CD4-positive, alpha-beta T cell treated with Interleukin-2 at 100 ng/mL for 4 hours (primary cell): ENCODE results near the gene PCDH9.

Source experiments
- DNase-seq: peaks from one replicate; pipeline ENCODE4 v3.0.0-alpha.2; 2020; ENCODE audit warnings: low spot score

The PCDH9 gene

DNA sequence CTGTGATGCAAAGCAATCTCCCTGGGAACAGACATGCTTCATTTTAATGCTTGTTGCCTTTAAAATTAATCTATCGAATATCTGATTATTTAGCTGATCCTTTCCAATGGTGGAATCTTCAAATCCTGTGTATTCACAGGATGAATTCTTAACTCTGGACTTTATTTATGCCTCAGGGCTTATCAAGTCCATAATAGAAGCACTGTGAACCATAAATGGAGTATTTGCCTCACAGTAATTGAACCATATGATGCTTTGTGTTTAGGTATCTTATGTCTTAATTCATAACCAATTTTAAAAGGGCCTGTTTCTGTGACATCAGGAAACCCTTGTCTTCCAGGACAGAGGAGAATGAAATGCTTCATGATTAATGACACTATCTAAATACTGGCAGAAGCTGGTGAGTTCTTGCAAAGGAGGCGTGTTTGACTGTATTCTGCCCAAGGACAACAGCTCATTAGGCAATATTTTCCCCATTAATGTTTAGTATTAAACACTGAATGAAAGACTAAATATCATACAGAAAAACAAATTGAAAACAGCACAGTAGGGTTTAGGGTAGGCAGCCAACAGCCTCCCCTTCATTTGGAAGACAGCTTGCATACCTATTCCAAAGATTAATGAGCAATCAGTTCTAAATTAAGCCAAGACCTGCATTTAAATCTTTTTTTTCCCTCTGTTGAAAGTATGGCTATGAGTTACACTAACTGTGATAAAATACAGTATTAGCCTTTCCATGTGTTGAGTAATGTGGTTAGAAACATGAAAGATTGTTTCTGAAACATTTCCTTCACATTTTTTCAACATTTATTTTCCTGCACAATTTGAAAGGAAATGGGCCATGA, 709.4 kb downstream of the PCDH9 start:
- DNase-seq: no peak

DNA sequence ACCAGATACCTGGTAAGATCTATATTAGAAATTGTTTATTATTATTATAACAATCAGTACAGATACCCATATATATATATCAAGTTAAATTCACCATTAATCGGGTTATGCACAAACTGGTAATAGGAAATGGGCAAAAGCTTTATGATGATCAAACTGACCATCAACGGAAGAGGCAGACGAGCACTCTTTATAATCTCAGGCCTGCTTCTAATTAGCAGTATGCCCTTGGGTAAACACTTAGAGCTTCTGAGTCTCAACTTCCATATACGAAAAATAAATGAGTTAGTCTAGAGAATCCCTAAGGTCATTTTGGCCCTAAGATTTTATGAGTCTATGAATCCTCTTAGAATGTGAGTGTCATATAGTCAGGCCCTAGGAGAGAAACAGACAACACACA, 710.9 kb downstream of the PCDH9 start:
- no peak for DNase-seq

DNA sequence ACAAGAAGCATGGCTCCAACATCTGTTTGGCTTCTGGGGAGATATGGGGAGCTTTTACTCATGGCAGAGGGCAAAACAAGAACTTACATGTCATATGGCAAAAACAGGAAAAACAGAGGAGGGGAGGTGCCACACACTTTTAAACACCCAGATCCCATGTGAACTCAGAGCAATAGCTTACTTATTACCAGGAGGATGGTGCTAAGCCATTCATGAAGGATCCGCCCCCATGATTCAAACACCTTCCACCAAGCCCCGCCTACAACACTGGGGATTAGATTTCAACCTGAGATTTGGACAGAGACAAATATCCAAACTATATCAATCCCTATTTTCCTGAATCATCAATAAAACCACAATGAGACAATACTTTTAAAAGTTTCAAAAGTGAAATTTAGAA, 712.1 kb downstream of the PCDH9 start:
- no peak for DNase-seq

DNA sequence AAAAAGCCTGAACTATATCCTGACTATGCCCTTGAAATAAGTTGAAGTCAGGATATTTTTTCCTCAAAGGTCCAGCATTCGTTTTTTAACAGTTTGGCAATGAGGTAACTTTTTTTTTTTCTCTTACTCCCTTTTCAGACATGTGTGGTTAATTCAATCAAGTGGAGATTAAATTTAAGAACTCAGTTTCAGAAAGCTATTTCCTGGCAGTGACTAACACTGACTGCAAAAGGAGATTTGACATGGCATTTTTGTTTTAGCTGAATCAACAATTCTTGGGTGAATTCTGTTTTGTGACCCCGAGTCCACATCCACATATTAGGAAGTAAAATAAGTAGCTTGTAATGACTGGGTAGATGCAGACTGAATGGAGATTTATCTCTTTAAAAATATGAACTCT, 716.4 kb downstream of the PCDH9 start:
- DNase-seq: no peak

DNA sequence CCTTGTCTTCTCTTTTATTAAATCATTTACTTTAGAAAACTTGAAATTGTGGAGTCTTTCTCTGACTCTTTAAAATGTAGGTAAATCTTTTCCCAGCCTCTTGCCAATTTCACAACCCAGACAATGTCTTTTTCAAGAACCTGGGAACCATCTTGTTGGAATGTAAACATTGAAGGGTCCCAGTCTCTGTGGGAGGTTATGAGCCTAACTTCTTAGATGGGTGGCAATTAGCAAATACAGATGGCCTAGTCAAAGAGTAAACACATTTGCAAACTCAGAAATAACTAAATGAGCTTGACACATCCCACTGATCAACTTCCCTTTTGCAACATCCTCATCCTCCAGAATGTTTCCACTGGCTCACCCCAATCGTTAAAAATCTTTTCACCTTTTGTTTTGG, 721.0 kb downstream of the PCDH9 start:
- no peak for DNase-seq

DNA sequence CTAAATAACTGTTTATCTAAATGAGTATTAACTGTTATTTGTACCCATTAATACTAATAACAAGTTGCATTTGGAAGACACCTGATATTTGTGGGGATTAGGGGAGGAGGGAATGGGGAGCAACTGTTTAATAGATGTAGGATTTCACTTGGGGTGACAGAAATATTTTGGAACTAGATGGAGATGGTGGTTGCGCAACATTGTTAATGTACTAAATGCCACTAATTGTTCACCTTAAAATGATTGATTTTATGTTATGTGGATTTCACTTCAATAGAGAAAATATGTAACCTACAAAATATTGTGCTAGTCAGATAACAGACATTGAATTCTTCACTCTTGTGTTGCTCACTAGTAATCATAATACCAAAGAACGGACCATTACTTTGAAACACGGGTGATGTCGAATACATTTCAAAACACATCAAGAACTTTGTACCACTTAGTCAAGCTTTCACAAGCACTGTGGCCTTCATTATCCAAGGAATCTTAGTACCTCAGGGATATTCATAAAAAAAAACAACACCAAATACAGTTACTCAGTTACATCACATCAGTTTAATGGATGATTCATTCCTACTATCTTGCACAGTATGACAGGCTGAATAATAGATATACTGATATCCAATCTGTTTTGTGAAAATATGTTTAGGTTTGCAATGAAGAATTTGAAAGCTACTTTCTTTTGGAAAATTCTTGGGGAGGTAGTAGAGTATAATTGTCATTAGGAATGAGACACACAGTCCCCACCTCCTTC, 721.8 kb downstream of the PCDH9 start:
- no peak for DNase-seq

DNA sequence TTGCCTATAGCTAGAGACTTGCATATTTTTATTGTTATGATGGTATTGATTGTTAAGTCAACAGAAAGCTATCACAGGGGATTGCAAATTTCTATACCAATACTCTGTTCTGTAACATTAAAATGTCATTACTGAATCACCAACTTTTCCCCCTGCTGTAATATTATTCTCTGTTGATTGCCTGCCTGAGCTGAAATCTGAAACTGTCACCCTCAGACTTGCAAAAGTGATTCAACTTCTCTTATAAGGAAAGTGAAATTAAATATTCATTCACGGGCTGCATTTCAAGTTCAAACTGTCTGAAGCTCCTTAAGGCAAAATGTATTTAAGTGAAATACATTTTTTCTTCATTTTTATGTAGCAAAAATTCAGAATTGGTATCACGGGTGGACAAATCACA, 723.2 kb downstream of the PCDH9 start:
- no peak for DNase-seq

DNA sequence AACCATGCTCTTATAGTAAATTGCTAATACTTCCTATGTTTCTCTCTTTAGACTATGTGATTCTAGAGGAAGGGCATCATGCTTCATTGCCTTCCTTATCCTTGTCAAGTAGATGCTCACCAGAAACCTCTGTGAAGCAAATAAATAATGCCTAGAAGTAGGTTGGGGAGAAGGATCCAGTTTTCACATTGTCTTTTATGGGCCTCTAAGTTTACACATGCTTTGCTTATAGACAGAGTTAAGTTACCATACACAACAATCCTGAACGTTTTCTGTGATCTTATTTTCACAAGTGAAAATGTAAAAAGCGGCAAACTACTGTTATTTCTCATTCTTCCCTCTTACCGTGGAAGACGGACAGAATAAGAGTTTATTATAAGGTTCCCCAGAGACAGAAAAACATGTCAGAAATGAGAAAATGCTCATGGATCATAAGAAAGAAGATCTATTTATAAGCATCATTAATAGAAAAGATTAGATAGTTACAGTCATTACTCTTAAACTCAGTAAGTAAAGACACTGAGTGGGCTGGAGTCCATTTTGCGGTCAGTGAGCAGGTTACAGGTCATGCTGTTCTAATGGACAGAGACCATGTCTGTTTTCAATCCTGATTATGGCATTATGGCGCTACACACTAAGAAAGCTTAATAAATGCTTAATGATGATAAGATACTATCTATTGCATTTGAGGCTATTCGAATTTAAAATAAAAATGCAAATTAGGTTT, 723.9 kb downstream of the PCDH9 start:
- no peak for DNase-seq

DNA sequence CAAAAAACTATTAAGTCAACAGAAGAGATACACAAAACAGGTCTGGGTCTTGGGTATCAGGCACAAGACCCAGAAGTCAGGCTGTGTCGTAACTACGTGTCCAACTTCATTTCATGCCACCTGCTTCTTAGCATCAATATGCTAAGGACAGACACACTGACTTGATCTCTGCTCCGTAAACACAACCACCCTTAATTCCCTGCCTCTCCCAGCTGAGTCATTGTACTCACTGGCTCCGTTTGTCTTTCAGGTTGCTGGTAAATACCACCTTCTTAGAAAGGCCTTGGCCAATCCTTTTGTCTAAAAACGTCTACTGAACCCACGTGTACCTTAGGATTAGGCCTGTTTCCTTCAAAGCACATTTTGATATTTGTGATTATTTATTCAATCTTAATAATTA, 726.2 kb downstream of the PCDH9 start:
- DNase-seq: no peak

DNA sequence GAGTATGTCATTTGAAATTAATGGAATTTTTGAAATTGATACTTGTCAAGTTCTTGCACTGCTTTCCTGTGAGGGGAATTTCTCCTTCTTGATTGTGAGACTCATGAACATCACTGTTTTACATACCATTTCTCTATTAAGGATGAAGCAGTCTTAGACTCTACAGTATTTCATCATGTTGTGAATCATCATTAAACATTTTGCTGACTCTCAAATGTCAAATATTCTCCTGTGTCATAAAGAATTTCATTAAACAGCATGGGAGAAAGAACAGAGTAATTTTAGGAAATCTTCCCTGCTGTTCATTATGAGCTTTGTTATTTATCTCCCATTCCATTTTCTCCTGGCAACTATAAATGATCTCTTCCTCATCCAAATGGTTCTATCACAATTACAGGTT, 729.0 kb downstream of the PCDH9 start:
- DNase-seq: no peak

DNA sequence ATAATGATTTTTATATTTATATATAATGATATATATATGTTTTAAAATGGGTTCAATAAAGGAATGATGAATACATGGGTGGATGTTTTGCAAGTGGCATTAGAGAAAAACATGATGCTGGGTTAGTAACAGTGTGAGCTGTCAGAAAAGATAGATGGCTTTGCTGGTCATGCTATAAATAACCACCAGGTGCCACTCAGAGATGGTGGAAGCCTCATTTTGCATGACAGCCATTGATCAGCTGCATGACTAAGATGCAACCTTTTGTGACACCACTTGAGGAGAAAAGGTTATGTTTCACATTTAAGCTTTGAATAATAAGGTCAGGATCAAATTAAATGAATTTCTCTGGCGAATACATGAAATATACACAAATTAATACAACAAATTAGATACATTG, 737.7 kb downstream of the PCDH9 start:
- DNase-seq: no peak

DNA sequence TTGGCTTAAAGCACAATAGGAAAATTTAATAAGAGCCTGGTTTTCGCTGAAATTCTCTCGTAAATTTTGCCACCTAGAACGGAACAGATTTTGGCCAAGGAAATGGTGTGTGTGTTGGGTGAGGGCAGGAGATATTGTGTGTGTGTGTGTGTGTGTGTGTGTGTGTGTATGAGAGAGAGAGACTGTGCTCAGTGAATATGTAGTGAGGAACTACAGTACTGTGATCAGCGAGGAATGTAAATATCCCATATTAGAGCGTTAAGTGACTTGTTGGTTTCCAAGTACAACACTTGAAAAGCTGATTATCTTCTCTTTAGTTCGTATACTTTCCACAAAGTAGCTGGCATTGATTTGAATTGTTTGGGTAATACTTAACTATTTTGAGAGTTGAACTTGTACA, 738.9 kb downstream of the PCDH9 start:
- DNase-seq: no peak

DNA sequence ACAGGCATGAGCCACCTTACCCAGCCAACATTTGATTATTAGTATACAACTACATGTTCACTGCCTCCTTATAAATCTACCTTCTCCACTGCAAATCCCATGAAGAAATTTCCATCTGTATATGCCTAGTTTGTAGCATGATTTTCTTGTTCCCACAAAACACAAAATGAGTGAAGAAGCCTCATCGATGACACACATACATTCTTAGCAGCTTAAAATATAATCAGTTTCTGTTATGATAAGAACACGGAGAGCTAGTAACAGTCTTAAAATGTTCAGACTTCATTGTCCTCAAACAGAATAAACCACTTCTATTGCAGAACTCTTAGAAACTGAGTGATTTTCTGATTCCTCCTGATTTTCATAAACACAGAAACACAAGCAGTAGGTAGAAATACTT, 740.5 kb downstream of the PCDH9 start:
- no peak for DNase-seq

DNA sequence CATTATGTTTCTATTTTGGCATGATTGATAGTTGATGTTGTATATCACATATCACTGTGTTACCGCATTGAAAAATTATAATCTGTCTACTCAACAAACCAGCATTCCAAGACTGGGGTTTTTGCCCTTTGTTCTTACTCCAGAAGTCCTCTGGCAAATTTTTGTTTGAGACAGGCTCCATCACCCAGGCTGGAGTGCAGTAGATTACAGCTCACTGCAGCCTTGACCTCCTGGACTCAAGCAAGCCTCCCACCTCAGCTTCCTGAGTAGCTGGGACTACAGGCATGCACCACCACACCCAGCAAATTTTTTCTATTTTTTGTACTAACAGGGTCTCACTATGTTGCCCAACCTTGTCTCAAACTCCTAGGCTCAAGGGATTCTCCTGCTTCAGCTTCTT, 741.0 kb downstream of the PCDH9 start:
- no peak for DNase-seq

DNA sequence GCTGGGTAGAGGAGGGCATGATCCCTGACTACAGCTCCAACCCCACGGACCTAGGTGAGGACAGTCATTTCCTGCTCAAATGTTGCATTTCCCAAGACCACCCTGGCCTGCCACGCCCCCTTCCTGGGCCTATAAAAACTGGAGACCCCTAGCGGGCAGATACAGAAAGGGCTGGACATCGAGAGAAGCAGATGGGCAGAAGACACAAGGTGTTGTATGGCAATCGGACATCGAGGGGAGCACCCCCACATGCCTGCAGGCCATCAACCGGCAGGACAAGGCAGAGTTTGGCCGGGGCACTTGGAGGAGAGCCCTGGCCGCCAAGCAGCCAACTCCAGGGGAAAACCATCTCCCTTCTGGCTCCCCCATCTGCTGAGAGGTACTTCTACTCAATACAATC, 746.4 kb downstream of the PCDH9 start:
- no peak for DNase-seq

DNA sequence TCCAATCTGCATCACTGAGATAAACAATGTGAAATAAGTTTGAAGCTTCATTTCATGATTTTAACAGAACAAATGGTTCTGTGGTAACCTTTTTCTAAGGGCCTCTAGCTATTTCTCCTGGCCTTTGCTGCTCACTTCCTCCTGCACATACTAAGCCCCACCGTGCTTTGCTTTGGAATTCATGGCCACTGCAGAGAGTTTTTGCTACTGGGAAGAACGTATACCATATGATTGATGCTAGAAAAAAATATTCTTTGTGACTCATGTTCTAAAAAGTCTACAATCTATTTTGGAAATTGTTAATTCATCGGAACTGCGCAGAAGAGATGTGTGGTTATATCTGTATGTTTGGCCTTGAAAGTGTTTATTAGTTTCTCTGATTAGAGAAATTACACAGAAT, 747.3 kb downstream of the PCDH9 start:
- DNase-seq: no peak

DNA sequence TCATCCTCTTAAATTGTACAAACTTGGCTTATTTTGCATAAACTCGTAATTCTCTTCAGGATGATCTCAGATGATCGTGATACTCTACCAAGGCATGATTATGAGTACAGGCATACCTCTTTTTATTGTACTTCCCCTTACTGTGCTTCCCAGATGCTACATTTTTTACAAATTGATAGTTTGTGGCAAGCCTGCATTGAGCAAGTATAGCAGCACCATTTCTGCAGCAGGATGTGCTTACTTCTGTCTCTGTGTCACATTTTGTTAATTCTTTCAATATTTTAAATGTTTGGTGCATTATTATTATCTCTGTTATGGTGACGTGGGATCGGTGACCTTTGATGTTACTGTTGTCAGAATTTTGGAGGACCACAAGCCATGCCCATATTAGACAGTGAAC, 752.3 kb downstream of the PCDH9 start:
- no peak for DNase-seq

DNA sequence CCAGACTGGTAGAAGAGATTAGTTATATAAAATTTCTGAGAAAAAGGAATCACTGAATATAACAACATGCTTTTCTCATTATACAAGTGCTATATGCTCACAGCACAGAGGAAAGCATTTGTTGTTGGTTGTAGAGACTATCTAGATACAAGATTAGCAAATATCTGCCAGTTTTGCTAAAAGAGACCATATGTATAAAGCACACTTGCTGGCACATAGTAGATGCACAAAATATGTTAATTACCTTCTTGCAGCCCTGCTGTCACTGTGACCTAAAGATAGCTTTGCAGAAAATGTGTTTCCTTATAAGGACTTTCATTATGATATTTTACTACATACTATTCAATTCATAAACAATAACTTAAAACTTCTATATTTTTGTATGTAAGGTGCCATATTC, 755.1 kb downstream of the PCDH9 start:
- DNase-seq: no peak

DNA sequence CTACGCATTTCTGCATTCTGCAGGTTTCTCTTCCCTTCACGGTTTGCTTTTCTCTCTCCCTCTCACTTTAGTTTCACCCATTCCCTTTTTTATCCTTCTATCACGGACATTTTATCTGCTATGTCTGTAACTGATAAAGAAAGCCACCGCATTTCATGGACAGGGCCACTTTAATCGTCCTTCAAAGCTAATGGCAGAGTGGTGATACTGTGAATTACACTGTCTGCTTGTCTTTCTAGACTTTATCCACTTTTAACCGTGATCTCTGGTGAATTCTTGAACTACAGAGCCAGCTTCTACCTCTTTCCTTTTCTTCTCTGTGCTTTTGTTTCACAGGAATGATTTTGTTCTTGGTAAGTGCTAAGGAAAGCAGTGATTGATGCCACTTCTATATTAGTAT, 760.4 kb downstream of the PCDH9 start:
- no peak for DNase-seq

DNA sequence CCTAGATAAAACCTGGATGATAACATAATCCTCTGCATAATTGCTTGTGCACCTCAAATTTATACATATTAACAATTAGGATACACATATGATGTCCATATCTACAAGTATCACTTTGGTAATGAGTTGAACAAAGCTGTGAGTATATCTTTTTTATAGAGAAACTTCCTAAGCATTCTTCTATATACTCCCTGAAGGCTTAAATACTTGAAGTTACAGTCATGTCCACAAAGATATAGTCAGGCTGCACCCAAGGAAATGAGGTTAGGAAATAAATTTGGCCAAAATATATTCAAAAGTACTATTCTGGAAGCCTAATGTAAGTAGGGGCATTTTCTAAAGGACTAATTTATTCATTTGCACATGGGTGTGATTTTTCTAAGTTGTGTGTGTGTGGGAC, 761.5 kb downstream of the PCDH9 start:
- no peak for DNase-seq

DNA sequence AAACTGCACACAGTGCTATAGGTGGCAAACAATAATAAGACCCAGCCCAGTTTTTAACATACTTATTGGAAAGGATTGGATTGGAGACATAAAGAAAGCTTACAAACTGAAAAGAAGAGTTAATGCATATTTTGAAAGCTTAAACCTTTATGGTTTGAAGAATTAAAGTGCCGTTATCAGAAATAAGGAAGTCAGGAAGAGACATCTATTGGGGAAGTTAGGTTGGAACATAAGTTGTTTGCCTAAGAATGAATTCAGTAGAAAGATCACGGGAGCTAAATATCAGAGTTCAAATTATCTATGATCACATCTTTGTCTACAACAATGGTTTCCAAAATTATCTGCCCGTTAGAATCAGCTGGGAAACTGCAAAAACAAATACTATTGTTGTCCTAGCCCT, 767.9 kb downstream of the PCDH9 start:
- no peak for DNase-seq

DNA sequence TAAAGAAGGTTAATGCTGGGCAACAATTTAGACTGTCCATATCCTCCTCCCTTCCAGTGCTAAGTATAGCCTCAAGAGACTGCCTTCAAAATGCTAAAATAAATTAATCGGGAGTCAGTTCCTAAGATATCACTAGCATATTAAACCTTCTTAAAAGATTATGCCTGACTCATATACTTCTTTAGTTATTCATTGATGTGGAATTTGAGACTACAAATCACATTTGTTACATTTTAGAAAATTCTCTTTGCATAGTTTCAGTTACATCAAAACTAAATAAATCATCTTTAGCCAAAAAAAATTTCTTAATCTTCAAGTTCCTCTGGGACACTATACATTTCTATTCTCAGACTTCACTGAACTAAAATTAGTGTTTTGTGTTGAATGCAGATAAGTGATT, 769.1 kb downstream of the PCDH9 start:
- no peak for DNase-seq

DNA sequence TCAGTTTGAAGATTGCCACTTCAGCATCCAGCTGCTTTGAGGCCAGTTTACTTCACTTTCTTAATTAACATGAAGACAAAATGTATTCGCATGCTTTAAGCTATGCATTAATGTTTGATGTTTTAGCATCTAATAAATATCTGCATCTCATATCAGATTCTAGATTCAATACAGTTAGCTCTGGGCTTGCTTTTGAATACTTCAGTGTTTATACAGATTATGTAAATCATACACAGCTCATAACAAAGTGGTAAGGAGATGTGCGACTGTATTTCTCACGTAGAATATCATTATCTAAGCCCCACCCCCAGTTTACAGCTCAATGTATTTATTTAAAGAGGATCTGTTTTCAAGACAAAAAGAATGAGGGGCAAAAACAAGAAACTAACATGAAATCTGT, 770.5 kb downstream of the PCDH9 start:
- no peak for DNase-seq
